G401.6 (cell line): ENCODE measurements around the gene NRARP.

Source experiments
- FAIRE-seq: peaks from 2 replicates; lab custom pipeline; 2012; peaks lifted over from hg19 to GRCh38; lab: Jason Lieb, UNC

Gene NRARP

GRCh38 chr9:137276473-137277328 lies 25.4 kb downstream of the NRARP start:
- FAIRE-seq = no peak

GRCh38 chr9:137275588-137276472 lies 26.2 kb downstream of the NRARP start:
- no peak for FAIRE-seq

GRCh38 chr9:137275203-137275587 lies 26.9 kb downstream of the NRARP start:
- no peak for FAIRE-seq

- no peak for FAIRE-seq
Measured at GRCh38 chr9:137273611-137274320, 28.3 kb downstream of the NRARP start.

GRCh38 chr9:137273095-137273490 lies 29.0 kb downstream of the NRARP start:
- FAIRE-seq = no peak

GRCh38 chr9:137272241-137273094 lies 29.6 kb downstream of the NRARP start:
- no peak for FAIRE-seq

- FAIRE-seq = no peak
Measured at GRCh38 chr9:137271696-137272076, 30.4 kb downstream of the NRARP start.

GRCh38 chr9:137270929-137271695 lies 31.0 kb downstream of the NRARP start:
- FAIRE-seq = no peak

- no peak for FAIRE-seq
Measured at GRCh38 chr9:137269231-137269772, 32.8 kb downstream of the NRARP start.

- no peak for FAIRE-seq
Measured at GRCh38 chr9:137268538-137269201, 33.4 kb downstream of the NRARP start.

GRCh38 chr9:137267933-137268355 lies 34.1 kb downstream of the NRARP start:
- no peak for FAIRE-seq

- FAIRE-seq = no peak
Measured at GRCh38 chr9:137266585-137267453, 35.3 kb downstream of the NRARP start.

- FAIRE-seq = no peak
Measured at GRCh38 chr9:137266162-137266527, 35.9 kb downstream of the NRARP start.

GRCh38 chr9:137265496-137266161 lies 36.4 kb downstream of the NRARP start:
- no peak for FAIRE-seq

- no peak for FAIRE-seq
Measured at GRCh38 chr9:137264067-137264466, 38.0 kb downstream of the NRARP start.

GRCh38 chr9:137263506-137263905 lies 38.6 kb downstream of the NRARP start:
- no peak for FAIRE-seq

GRCh38 chr9:137262909-137263285 lies 39.2 kb downstream of the NRARP start:
- no peak for FAIRE-seq

- peak; percentile 89 for FAIRE-seq
Measured at GRCh38 chr9:137262173-137262908, 39.7 kb downstream of the NRARP start.
